Cardiac septum (tissue), 1 donor: Measurements from ENCODE around the gene ZNF784. TPM values are rescaled to one million over a fixed set of nuclear protein-coding genes. Genes with fewer than 3 reads are reported as not detected.

Experiments used
- DNase-seq: peaks from one replicate; pipeline ENCODE4 v3.0.0-alpha.2; 2020; ENCODE audit warnings: low spot score
- intact Hi-C: fragments of 100-400 bp; cut with DNase I; formaldehyde crosslinking; loops from one replicate; pipeline ENCODE4 v1.14.0; 2022
- total RNA-seq: library from RNA; stranded (reverse); fragmentation: NEBNext Ultra II Directional; extraction: Animal tissue kit (Norgen Biotek cat#: 25700); gene quantifications from one replicate; pipeline ENCODE4 v1.2.1, GENCODE V29; 2021
- donor health status: DM: no; HTN: no; CAD: no.

The ZNF784 gene
- total RNA-seq, 1 donor from 2014 or later = 10.9 TPM

DNA sequence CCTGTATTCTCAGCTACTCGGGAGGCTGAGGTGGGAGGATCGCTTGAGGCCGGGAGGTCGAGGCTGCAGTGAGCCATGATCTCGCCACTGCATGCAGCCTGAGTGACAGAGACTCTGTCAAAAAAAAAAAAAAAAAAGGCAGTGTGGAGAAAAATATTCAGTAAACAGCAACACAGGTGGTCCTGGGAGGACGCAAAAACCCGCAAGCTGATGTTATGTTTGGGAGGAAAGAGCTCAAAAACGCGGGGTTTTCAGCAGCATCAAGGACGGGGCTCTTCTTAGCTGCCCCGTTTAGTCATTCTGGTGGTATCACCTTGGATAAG, 599 bp upstream of the ZNF784 start:
- intact Hi-C loops = no loop called here
- no peak for DNase-seq

DNA sequence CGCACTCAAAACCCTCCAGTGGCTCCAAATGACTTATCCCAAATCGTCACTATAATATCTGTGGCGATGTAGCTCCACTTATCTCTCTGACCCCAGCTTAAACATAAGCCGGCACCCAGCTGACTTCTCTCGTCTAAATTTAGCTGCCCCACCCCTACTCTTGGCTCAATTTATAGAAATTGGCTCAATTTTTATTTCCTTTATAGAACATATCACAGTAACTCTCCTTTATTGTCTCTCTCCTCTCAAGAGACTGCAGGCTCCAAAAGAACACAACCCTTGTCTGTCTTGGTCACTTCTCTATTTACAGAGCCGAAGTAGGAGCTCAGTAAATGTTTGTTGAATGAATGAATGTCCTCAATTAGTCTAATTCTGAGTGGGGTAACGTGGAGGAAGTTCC, 805 bp downstream of the ZNF784 start:
- intact Hi-C loops = no loop called here

GRCh38 chr19:55623130-55623529, 1.2 kb downstream of the ZNF784 start:
- intact Hi-C loops = no loop called here
- DNase-seq = no peak

More for the DNA sequence above, 805 bp downstream of the ZNF784 start:
- DNase-seq = no peak

DNA sequence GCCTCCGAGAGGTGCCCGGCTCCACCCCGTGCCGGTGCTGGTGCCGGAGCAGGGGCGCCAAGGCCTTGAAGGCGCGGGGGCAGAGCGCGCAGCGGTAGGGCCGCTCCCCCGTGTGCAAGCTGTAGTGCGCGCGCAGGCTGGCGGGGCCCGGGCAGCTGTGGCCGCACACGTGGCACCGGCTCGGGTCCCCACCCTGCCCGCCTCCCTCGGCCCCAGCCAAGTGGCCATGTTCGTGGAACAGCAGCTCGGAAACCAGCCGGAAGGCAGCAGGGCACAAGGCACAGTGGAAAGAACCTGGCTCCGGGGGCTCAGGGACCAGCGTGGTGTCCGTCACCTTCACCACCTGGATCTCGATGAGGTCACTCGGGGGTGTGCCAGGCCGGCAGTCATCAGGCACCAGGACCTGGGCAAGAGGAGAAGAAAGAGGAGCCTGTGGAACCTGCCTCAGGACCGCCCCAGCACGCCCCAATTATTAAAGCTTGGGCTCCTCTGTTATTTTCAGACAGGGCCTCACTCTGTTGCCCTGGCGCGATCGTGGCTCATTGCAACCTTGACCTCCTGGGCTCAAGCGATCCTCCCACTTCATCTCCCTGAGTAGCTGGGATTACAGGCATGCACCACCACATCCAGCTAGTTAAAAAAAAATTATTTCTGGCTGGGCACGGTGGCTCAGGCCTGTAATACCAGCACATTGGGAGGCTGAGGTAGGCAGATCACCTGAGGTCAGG, 2.0 kb downstream of the ZNF784 start:
- intact Hi-C loops = no loop called here

GRCh38 chr19:55621673-55622231, 2.6 kb downstream of the ZNF784 start:
- no peak for DNase-seq
- intact Hi-C loops = no loop called here

More for the DNA sequence above, 2.0 kb downstream of the ZNF784 start:
- no peak for DNase-seq

DNA sequence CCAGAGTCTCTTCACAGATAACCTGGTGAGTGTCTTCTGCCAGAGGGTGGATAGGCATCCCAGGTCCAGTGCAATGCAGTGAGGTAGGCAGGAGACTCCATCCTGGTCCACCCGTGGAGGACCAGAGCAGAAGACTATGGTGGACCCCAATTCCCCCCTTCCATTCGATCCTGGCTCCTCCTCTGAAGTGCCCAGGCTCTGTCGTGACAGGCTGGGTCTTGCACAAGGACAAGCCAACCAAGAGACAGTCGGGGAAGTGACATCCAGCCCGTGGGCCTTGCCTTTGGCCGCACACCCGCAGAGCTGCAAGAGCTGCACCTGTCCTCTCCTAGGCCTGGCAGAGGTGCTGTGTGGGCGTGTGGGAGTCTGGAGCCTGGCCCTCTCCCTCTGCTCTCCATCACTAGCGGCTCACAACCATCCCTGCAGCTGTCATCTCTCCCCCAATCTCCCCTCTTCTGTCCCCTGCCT, 3.1 kb downstream of the ZNF784 start:
- intact Hi-C loops = no loop called here
- no peak for DNase-seq

GRCh38 chr19:55620410-55621204, 3.8 kb downstream of the ZNF784 start:
- intact Hi-C loops = no loop called here
- DNase-seq = no peak

DNA sequence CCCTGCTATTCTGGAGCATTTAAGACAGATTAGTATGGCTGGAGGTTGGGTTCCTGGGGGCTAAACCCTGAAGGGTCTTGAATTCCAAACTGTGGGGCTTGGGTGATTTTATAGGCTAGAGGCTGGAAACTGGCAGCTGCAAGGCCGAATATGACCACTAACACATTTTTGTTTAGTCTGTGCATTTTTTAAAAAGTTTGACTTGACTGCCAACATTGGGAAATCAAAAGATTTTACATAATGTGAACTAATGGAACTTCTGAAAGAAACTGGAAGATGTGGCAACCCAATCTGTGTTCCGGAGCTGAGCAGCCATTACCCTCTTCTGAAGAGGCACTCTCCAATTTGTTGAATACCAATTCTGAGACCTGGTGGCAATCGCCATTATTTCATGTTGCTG, 5.1 kb downstream of the ZNF784 start:
- no peak for DNase-seq
- intact Hi-C loops = no loop called here

- no peak for DNase-seq
- intact Hi-C loops = no loop called here
Measured at GRCh38 chr19:55618426-55618825, 5.9 kb downstream of the ZNF784 start.

DNA sequence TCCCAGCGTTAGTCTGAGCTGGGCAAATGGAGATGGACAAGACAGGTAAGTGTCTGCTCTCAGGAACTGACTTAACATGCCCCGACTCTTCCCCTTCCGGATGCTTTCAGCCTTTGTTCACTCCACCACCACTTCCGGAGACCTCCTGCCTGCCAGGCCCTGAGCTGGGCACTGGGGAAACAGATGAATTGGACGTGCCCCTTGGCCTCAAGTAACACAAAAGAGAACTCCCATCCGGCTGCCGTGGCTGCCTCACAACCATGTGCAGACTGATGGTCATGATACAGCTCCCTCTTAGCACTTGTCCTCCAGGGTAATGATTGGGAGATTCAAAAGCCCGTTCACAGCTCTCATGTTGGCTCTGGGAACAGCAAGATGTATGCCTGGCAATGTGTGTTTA, 6.9 kb downstream of the ZNF784 start:
- intact Hi-C loops = no loop called here
- no peak for DNase-seq

- DNase-seq = no peak
- intact Hi-C loops = no loop called here
Measured at GRCh38 chr19:55616395-55616875, 7.9 kb downstream of the ZNF784 start.

- intact Hi-C loops = no loop called here
- DNase-seq = no peak
Measured at GRCh38 chr19:55615543-55616394, 8.6 kb downstream of the ZNF784 start.

GRCh38 chr19:55614711-55615542, 9.4 kb downstream of the ZNF784 start:
- no peak for DNase-seq
- intact Hi-C loops = no loop called here

DNA sequence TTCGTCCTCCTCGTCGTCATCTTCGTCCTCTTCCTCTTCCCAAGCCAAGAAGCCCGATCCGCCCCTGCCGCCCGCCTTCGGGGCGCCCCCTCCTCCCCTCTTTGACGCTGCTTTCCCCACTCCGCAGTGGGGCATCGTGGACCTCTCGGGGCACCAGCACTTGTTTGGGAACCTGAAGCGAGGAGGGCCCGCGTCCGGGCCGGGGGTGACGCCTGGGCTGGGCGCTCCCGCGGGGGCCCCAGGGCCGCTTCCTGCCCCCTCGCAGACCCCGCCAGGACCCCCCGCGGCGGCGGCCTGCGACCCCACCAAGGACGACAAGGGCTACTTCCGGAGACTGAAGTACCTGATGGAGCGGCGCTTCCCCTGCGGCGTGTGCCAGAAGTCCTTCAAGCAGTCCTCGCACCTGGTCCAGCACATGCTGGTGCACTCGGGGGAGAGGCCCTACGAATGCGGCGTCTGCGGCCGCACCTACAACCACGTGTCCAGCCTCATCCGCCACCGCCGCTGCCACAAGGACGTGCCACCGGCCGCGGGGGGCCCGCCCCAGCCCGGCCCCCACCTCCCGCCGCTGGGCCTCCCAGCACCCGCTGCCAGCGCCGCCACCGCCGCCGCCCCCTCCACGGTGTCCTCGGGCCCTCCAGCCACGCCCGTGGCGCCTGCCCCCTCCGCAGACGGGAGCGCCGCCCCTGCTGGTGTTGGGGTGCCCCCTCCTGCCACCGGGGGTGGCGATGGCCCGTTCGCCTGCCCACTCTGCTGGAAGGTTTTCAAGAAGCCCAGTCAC, 10.2 kb downstream of the ZNF784 start:
- intact Hi-C loops = no loop called here
- DNase-seq = no peak

- intact Hi-C loops = no loop called here
Measured at GRCh38 chr19:55613396-55613795, 11.0 kb downstream of the ZNF784 start.

DNA sequence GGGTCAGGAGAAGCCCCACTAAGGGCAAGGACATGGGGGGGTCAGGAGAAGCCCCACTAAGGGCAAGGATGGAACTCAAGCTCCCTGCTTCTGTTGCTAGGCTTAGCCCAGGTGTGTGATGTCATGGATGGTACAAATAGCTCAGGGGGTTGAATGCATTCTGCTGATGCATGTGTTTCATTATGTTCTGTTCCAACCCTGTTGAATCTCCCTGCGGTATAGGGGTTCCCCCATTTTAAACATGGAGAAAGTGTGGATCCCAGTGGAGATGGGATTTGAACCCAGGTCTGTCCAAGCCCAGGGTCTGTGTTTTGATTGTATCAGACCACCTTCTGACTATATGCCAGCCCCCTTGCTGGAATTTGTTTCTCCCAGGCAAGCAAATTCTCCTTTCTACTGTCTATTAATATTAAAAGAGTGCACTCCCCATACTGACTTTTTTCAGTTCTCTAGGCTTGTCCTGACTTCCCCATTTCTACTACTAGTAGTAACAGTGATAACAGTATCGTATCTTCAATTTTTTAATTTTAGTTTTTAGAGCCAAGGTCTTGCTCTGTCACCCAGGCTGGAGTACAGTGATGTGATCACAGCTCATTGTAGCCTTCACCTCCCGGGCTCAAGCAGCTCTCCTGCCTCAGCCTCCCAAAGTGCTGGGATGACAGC, 12.3 kb downstream of the ZNF784 start:
- no peak for DNase-seq
- intact Hi-C loops = no loop called here

More at GRCh38 chr19:55613396-55613795, 11.0 kb downstream of the ZNF784 start:
- DNase-seq = no peak

DNA sequence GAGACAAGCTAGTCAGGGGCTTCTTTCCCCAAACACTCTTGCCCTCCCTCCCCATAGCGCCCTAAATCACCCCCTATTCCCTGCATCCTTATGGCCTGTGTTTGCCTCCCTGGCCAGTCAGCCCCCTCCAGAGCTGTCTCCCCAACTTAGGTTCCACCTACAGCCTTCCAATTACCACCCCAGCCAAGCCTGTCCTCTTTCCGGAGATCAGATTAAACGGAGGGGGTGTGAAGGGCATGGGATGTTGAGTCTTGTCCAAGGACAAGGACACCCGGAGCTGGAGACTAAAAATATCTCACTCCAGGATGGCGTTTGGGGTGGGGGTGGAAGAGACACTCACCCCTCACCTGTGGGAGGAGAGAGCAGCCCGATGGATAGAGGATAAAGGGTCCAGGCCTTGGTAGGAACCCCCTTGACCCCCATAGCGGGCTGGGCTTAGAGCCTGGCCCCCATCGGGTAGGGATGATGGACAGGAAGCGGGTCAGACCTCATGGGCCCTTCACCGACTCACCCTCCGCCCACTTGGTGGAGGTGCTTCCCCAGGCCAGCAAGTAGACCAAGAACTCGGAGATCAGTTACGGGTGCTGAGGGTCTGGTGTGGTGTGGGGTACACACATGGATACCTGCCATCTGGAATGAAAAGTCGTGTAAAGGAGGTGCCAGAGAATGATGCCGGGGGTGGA, 12.9 kb downstream of the ZNF784 start:
- DNase-seq = no peak
- intact Hi-C loops = no loop called here
